Activated T-cell treated with anti-CD3 and anti-CD28 coated beads, Interleukin-2, amount 50 U/mL, for 1 hour (primary cell): ENCODE data around the gene AGFG1.
A peak's percentile ranks its signal among the peaks of the same experiment; 100 is the strongest.
"Not testable (repeated sequence)": the region's sequence is repeated elsewhere in the genome, so short reads cannot be mapped to it uniquely, and the experiment has no call there.

Experiments
- DNase-seq: peaks from one replicate; pipeline ENCODE4 v3.0.0-alpha.2; 2020

The AGFG1 gene

GRCh38 chr2:227551836-227552235 is 79.9 kb downstream of the AGFG1 start:
- no peak for DNase-seq

GRCh38 chr2:227562581-227562980 is 90.6 kb downstream of the AGFG1 start:
- no peak for DNase-seq

GRCh38 chr2:227565080-227565479 is 93.1 kb downstream of the AGFG1 start:
- no peak for DNase-seq

GRCh38 chr2:227566012-227566411 is 94.1 kb downstream of the AGFG1 start:
- no peak for DNase-seq

GRCh38 chr2:227568852-227569169 is 96.9 kb downstream of the AGFG1 start:
- no peak for DNase-seq

- DNase-seq = no peak
Observed at GRCh38 chr2:227570615-227571014, 98.7 kb downstream of the AGFG1 start.

GRCh38 chr2:227576110-227576509 is 104.2 kb downstream of the AGFG1 start:
- DNase-seq = no peak

- no peak for DNase-seq
Observed at GRCh38 chr2:227576812-227577211, 104.9 kb downstream of the AGFG1 start.

GRCh38 chr2:227577555-227577954 is 105.6 kb downstream of the AGFG1 start:
- DNase-seq = no peak

- DNase-seq = no peak
Observed at GRCh38 chr2:227578642-227579041, 106.7 kb downstream of the AGFG1 start.

GRCh38 chr2:227579791-227580190 is 107.8 kb downstream of the AGFG1 start:
- DNase-seq = no peak

- no peak for DNase-seq
Observed at GRCh38 chr2:227582369-227582768, 110.4 kb downstream of the AGFG1 start.

GRCh38 chr2:227592694-227593387 is 120.9 kb downstream of the AGFG1 start:
- no peak for DNase-seq

GRCh38 chr2:227595797-227596196 is 123.8 kb downstream of the AGFG1 start:
- DNase-seq = no peak

- DNase-seq = no peak
Observed at GRCh38 chr2:227597036-227597435, 125.1 kb downstream of the AGFG1 start.

GRCh38 chr2:227597998-227598397 is 126.0 kb downstream of the AGFG1 start:
- no peak for DNase-seq

GRCh38 chr2:227598835-227599503 is 127.0 kb downstream of the AGFG1 start, which contains the start of gene SCYGR2:
Gene SCYGR2, plus strand, starts transcription at chr2:227598893. Its CDS starts 0 bp downstream, at chr2:227598893.
- DNase-seq = not testable (repeated sequence)

- DNase-seq = no peak
Observed at GRCh38 chr2:227602358-227602757, 130.4 kb downstream of the AGFG1 start.

- DNase-seq = no peak
Observed at GRCh38 chr2:227606476-227606875, 134.5 kb downstream of the AGFG1 start.

GRCh38 chr2:227607941-227608340 is 136.0 kb downstream of the AGFG1 start:
- DNase-seq = no peak

- DNase-seq = peak; percentile 24
Observed at GRCh38 chr2:227608561-227609338, 136.8 kb downstream of the AGFG1 start.

- DNase-seq = no peak
Observed at GRCh38 chr2:227610123-227610522, 138.2 kb downstream of the AGFG1 start.
